Activated CD8-positive, alpha-beta T cell treated with anti-CD3 and anti-CD28 coated beads for 36 hours (primary cell): Measurements from ENCODE around the gene PPIF. TPM values are rescaled to one million over a fixed set of nuclear protein-coding genes. Genes with fewer than 3 reads are reported as not detected.
A peak's percentile ranks its signal among the peaks of the same experiment; 100 is the strongest.

Experiments used
- ATAC-seq: fragments of 200-7000 bp; cut with Tn5 transposase; one replicate; pipeline ENCODE4 v1.10.0; 2021; ENCODE audit warnings: mild to moderate bottlenecking, moderate library complexity
- CTCF ChIA-PET: fragments of 350-600 bp; sonication (Branson Sonifier 250); formaldehyde crosslinking; loops from one replicate; lab custom pipeline; 2021; ENCODE audit warnings: antibody characterized with exemption; lab: Charles Lee
- POLR2A ChIA-PET: fragments of 350-600 bp; sonication (Branson Sonifier 250); formaldehyde crosslinking; loops from one replicate; lab custom pipeline; 2021; ENCODE audit warnings: antibody characterized with exemption; lab: Charles Lee
- DNase-seq: peaks from one replicate; pipeline ENCODE4 v3.0.0-alpha.2; 2020
- H3K27ac Mint-ChIP-seq: one replicate; pipeline ENCODE4 v1.8.0; 2021; ENCODE audit warnings: mild to moderate bottlenecking, mixed read lengths
- H3K27me3 Mint-ChIP-seq: one replicate; pipeline ENCODE4 v1.8.0; 2021; ENCODE audit warnings: mixed read lengths
- H3K36me3 Mint-ChIP-seq: one replicate; pipeline ENCODE4 v1.8.0; 2021; ENCODE audit warnings: low read depth, mixed read lengths
- H3K4me1 Mint-ChIP-seq: one replicate; pipeline ENCODE4 v1.8.0; 2021; ENCODE audit warnings: low read depth, mixed read lengths
- H3K4me3 Mint-ChIP-seq: one replicate; pipeline ENCODE4 v1.8.0; 2021; ENCODE audit warnings: mild to moderate bottlenecking, moderate library complexity, mixed read lengths
- H3K9me3 Mint-ChIP-seq: one replicate; pipeline ENCODE4 v1.8.0; 2021; ENCODE audit warnings: mixed read lengths
- CTCF ChIP-seq: fragments of 200-600 bp; IDR thresholded peaks from one replicate; pipeline ENCODE4 v1.8.0; 2022; ENCODE audit warnings: antibody characterized with exemption, mild to moderate bottlenecking
- intact Hi-C: fragments of 100-400 bp; cut with micrococcal nuclease; formaldehyde crosslinking; loops from one replicate; pipeline ENCODE4 v1.10.0; 2022
- total RNA-seq, 2 experiments: library from RNA; stranded (reverse); gene quantifications; one replicate each; pipeline ENCODE4 v1.2.3, GENCODE V29; 2021

PPIF gene
- total RNA-seq, 2 experiments from 2014 or later, result 81.5 to 88.6 TPM

DNA sequence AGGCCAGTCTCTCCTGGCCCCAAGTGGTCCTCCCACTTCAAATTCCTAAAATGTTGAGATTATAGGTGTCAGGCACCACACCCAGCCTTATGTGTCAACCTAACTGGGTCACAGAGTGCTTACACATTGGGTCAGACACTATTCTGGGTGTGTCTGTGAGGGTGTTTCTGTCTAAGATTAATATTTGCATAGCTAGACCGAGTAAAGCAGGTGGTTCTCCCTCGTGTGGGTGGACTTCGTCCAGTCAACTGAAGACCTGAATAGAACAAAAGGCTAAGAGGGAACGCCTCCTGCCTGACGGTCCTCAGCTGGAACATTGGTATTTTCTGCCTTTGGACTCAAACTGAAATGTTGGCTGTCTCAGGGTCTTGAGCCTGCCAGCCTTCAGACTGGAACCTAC lies 11.5 kb downstream of the PPIF start:
- DNase-seq, result no peak
- H3K27ac Mint-ChIP-seq, result no peak overlapping the region
- peaks cover 31% of the 10 kb centered on the region for H3K36me3 Mint-ChIP-seq
- no peaks in the 10 kb centered on the region for H3K27me3 Mint-ChIP-seq
- ChIA-PET CTCF (interaction anchor here (0.6 to 1.5 kb wide), 4 partner anchors 11 to 55 kb away, joined by 3 to 6 read pairs (median 4); partner anchors contain the start of gene PPIF), POLR2A (interaction anchor here (0.6 to 3.2 kb wide), 2 partner anchors 11 to 900 kb away, joined by 3 to 22 read pairs; no protein-coding TSS in a partner anchor)
- ATAC-seq, result no peak
- H3K9me3 Mint-ChIP-seq, result no peaks in the 10 kb centered on the region
- peaks cover 38% of the 10 kb centered on the region for H3K4me1 Mint-ChIP-seq
- H3K4me3 Mint-ChIP-seq, result no peak overlapping the region
- TF ChIP-seq CTCF, result no peak
- intact Hi-C loops, result no loop called here

GRCh38 chr10:79359816-79360498 lies 12.7 kb downstream of the PPIF start:
- ATAC-seq, result no peak
- Mint-ChIP-seq H3K9me3 (no peaks in the 10 kb centered on the region), H3K27me3 (no peaks in the 10 kb centered on the region), H3K27ac (no peak overlapping the region), H3K36me3 (peaks cover 19% of the 10 kb centered on the region), H3K4me1 (peaks cover 27% of the 10 kb centered on the region), H3K4me3 (no peak overlapping the region)
- ChIA-PET POLR2A (interaction anchor here (0.9 kb wide), 1 partner anchor 42 kb away, joined by 3 read pairs; no protein-coding TSS in a partner anchor), CTCF (interaction anchor here (1.0 kb wide), 1 partner anchor 15 kb away, joined by 4 read pairs; no protein-coding TSS in a partner anchor)
- intact Hi-C loops, result no loop called here
- DNase-seq, result no peak
- TF ChIP-seq CTCF, result no peak

DNA sequence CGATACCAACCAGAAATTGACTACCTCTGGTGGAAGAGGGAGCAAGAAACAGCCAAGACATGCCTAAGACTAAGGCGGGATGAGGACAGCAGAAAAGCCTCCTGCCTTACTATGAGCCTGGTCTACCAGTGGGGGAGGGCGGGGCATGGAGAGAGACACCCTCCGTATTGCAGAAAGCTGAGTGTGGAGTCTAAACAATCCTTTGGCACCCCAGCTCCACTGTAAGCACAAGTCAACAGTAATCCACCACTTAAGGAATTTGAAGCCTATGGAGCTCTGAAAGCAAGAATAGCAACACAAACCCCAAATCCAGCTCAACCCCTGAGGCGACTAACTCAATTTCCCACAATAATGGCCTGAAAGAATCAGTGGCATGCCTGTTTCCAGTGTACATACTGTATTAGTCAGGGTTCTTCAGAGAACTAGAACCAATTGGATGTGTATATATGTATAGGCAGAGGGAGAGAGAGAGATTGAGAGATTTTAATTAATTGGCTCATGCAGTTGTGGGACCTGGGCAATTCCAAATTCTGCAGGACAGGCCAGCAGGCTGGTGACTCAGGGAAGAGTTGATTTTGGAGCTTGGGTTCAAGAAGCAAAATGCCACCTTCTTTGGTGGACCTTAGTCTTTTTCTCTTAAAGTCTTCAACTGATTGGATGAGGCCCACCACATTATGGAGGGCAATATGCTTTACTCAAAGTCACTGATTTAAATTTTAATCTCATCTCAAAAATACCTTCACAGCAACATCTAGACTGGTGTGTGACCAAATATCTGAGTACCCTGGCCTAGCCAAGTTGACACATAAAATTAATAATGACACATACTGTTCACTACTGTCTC lies 13.5 kb downstream of the PPIF start:
- POLR2A ChIA-PET, result interaction anchor here (0.9 kb wide), 1 partner anchor 43 kb away, joined by 3 read pairs; no protein-coding TSS in a partner anchor
- H3K9me3 Mint-ChIP-seq, result no peaks in the 10 kb centered on the region
- intact Hi-C loops, result no loop called here
- no peak for ATAC-seq
- CTCF ChIA-PET, result no interaction called here
- H3K36me3 Mint-ChIP-seq, result peaks cover 12% of the 10 kb centered on the region
- peaks cover 21% of the 10 kb centered on the region for H3K4me1 Mint-ChIP-seq
- no peak for DNase-seq
- H3K4me3 Mint-ChIP-seq, result no peak overlapping the region
- no peak overlapping the region for H3K27ac Mint-ChIP-seq
- TF ChIP-seq CTCF, result no peak
- no peaks in the 10 kb centered on the region for H3K27me3 Mint-ChIP-seq

DNA sequence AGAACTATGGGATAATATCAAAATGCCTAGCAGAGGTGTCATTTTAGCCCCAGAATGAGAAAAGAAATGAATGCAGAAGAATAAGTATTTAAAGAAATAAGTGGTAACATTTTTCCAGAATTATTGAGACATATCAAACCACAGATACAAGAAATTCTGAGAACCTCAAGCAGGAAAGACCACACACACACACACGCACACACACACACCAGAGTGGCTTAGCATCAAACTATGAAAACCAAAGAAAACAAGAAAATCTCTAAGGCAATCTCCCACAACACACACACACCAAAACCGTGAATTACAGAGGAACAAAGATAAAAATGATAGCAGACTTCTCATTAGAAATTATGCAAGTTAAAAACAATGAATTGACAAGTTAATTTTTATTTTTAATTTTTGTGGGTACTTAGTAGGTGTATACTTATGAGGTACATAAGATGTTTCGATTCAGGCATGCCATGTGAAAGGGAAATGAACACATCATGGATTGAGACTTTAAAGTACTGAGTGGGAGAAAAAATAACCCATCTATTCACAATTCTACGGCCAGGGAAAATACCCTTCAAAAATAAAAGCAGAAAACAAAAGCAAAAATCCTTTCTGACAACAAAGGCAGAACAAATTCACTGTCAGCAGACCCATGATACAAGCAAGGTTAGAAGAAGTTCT lies 14.6 kb downstream of the PPIF start:
- POLR2A ChIA-PET, result no interaction called here
- intact Hi-C loops, result no loop called here
- CTCF ChIA-PET, result no interaction called here
- no peak for ATAC-seq
- TF ChIP-seq CTCF, result no peak
- peak; percentile 27 for DNase-seq
- Mint-ChIP-seq H3K36me3 (peaks cover 5% of the 10 kb centered on the region), H3K4me3 (no peak overlapping the region), H3K4me1 (peaks cover 16% of the 10 kb centered on the region), H3K27ac (peak overlapping the region; percentile 16), H3K27me3 (no peaks in the 10 kb centered on the region), H3K9me3 (no peaks in the 10 kb centered on the region)
